Parathyroid adenoma (tissue), 2 donors: ENCODE measurements around the gene C16orf96.

Experiments used
- H2AFZ ChIP-seq: fragments of 300-600 bp; sonication (generic); one replicate; pipeline ENCODE4 v1.7.0; 2017; ENCODE audit warnings: antibody characterized with exemption, mild to moderate bottlenecking
- H3K27ac ChIP-seq: fragments of 300-600 bp; sonication (generic); one replicate; pipeline ENCODE4 v1.7.0; 2017
- H3K27me3 ChIP-seq: fragments of 300-600 bp; sonication (generic); one replicate; pipeline ENCODE4 v1.7.0; 2017; ENCODE audit warnings: low read length; ENCODE audit not compliant: control insufficient read depth, insufficient read depth
- H3K36me3 ChIP-seq: fragments of 300-600 bp; sonication (generic); one replicate; pipeline ENCODE4 v1.7.0; 2017; ENCODE audit warnings: low read length; ENCODE audit not compliant: control insufficient read depth, insufficient read depth
- H3K4me1 ChIP-seq: fragments of 300-600 bp; sonication (generic); one replicate; pipeline ENCODE4 v1.7.0; 2017; ENCODE audit warnings: control low read depth
- H3K4me2 ChIP-seq: fragments of 300-600 bp; sonication (generic); one replicate; pipeline ENCODE4 v1.7.0; 2017; ENCODE audit warnings: low read length
- H3K4me3 ChIP-seq: fragments of 300-600 bp; sonication (generic); one replicate; pipeline ENCODE4 v1.7.0; 2017; ENCODE audit warnings: low read depth, low read length
- H3K79me2 ChIP-seq: fragments of 300-600 bp; sonication (generic); one replicate; pipeline ENCODE4 v1.7.0; 2017; ENCODE audit warnings: control low read depth
- H3K9ac ChIP-seq: fragments of 300-600 bp; sonication (generic); one replicate; pipeline ENCODE4 v1.7.0; 2017; ENCODE audit warnings: mild to moderate bottlenecking
- H3K9me3 ChIP-seq: fragments of 300-600 bp; sonication (generic); one replicate; pipeline ENCODE4 v1.7.0; 2017; ENCODE audit warnings: low read length; ENCODE audit not compliant: control insufficient read depth
- TF ChIP-seq, protein P1 (sequence below): fragments of 300-600 bp; sonication (generic); IDR thresholded peaks from one replicate; pipeline ENCODE4 v1.7.0; 2017; ENCODE audit warnings: antibody characterized with exemption, mild to moderate bottlenecking
- donor health status: primary hyperparathyroidism.

Gene C16orf96

DNA sequence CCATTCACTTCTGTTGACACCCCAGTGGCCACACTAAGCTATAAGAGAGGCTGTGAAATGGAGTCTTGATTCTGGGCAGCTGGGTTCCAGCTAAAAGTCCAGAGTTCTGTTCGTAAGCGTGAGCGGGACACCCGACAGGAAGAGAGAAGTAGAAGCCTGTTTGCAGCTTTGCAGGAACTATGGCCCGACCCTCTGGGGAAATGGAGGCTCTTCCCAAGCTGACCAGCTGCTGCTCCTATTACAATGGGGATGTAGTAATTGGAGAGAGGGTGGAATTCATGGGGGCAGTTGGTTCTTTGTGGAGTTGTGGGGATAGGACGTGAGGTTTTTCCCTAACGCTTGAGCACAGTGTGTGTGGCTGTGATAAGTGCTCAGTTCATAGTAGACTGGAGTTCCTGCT, 30.2 kb downstream of the C16orf96 start:
- Histone ChIP-seq H2AFZ (no peak overlapping the region), H3K27ac (no peak overlapping the region), H3K4me3 (no peak overlapping the region)

DNA sequence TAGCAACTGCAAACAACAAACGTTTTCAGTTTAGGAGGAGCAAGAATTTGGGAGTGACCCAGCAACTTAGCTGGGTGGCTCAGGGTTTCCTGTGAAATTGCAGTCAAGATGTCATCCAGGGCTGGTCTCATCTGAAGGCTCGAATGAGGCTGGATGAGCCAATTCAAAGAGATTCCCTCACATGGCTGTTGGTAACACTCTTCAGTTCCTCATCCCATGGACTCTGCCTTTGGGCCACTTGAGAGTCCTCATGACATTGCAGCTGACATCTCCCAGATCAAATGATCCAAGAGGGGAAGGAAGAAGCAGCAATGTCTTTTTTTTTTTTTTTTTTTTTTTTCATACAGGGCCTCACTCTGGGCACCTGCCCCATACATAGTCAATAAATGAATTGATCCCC, 32.2 kb downstream of the C16orf96 start:
- Histone ChIP-seq H3K27ac (no peak overlapping the region), H3K27me3 (no peaks in the 10 kb centered on the region), H3K9me3 (peaks cover 3% of the 10 kb centered on the region), H3K36me3 (no peaks in the 10 kb centered on the region), H2AFZ (no peak overlapping the region), H3K79me2 (no peaks in the 10 kb centered on the region), H3K4me1 (no peaks in the 10 kb centered on the region), H3K9ac (no peak overlapping the region), H3K4me3 (no peak overlapping the region), H3K4me2 (no peak overlapping the region)
- TF ChIP-seq, protein P1, sequence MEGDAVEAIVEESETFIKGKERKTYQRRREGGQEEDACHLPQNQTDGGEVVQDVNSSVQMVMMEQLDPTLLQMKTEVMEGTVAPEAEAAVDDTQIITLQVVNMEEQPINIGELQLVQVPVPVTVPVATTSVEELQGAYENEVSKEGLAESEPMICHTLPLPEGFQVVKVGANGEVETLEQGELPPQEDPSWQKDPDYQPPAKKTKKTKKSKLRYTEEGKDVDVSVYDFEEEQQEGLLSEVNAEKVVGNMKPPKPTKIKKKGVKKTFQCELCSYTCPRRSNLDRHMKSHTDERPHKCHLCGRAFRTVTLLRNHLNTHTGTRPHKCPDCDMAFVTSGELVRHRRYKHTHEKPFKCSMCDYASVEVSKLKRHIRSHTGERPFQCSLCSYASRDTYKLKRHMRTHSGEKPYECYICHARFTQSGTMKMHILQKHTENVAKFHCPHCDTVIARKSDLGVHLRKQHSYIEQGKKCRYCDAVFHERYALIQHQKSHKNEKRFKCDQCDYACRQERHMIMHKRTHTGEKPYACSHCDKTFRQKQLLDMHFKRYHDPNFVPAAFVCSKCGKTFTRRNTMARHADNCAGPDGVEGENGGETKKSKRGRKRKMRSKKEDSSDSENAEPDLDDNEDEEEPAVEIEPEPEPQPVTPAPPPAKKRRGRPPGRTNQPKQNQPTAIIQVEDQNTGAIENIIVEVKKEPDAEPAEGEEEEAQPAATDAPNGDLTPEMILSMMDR = no peak

More for the DNA sequence above, 30.2 kb downstream of the C16orf96 start:
- no peak overlapping the region for H3K4me2 ChIP-seq
- no peaks in the 10 kb centered on the region for H3K36me3 ChIP-seq
- H3K9me3 ChIP-seq = peaks cover 3% of the 10 kb centered on the region
- TF ChIP-seq, protein P1 = no peak
- no peaks in the 10 kb centered on the region for H3K27me3 ChIP-seq
- H3K9ac ChIP-seq = no peak overlapping the region
- no peaks in the 10 kb centered on the region for H3K79me2 ChIP-seq
- no peaks in the 10 kb centered on the region for H3K4me1 ChIP-seq

DNA sequence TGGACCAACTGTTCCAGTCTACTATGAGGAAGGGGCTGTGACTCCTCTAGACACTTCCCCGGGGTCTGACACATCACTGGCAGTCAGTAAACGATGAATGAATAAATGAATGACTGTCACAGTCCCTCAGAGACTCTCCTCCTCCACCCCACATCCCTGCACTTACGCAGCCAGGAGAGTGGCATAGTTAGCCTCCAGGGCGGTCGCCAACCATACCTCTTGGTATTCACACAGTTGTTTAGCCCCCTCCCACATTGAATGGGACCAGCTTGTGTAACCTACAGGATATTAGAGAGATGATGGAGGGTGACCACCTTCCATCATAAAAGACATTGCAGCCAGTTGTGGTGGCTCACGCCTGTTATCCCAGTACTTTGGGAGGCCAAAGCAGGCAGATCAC, 32.8 kb downstream of the C16orf96 start:
- H2AFZ ChIP-seq = no peak overlapping the region
- peaks cover 3% of the 10 kb centered on the region for H3K9me3 ChIP-seq
- no peak overlapping the region for H3K9ac ChIP-seq
- no peaks in the 10 kb centered on the region for H3K79me2 ChIP-seq
- H3K27ac ChIP-seq = no peak overlapping the region
- no peaks in the 10 kb centered on the region for H3K36me3 ChIP-seq
- no peak overlapping the region for H3K4me3 ChIP-seq
- H3K4me1 ChIP-seq = no peaks in the 10 kb centered on the region
- H3K4me2 ChIP-seq = no peak overlapping the region
- TF ChIP-seq, protein P1 = no peak
- no peaks in the 10 kb centered on the region for H3K27me3 ChIP-seq

DNA sequence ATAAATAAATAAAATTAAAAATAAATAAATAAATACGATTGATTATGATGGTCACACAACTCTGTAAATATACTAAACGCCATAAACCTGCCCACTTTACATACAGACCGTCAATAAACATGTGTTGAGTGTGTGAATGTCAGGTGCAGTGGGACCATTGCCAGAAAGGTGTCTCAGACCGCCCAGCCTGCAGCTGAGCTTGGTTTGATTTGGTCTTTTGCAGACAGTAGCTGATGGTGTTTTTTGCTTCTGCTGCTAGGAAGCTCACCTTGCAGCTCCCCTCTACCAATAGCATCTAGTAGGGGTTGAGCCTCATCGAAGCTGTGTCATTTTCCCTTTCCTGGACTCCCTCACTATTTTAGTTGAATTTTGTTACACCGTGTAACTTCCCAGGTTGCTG, 35.1 kb downstream of the C16orf96 start:
- TF ChIP-seq, protein P1 = no peak
- H3K4me3 ChIP-seq = no peak overlapping the region
- no peak overlapping the region for H3K4me2 ChIP-seq
- no peaks in the 10 kb centered on the region for H3K27me3 ChIP-seq
- H3K9ac ChIP-seq = no peak overlapping the region
- H3K36me3 ChIP-seq = no peaks in the 10 kb centered on the region
- H3K27ac ChIP-seq = no peak overlapping the region
- H3K79me2 ChIP-seq = no peaks in the 10 kb centered on the region
- no peaks in the 10 kb centered on the region for H3K4me1 ChIP-seq
- H2AFZ ChIP-seq = no peak overlapping the region
- H3K9me3 ChIP-seq = peaks cover 3% of the 10 kb centered on the region

DNA sequence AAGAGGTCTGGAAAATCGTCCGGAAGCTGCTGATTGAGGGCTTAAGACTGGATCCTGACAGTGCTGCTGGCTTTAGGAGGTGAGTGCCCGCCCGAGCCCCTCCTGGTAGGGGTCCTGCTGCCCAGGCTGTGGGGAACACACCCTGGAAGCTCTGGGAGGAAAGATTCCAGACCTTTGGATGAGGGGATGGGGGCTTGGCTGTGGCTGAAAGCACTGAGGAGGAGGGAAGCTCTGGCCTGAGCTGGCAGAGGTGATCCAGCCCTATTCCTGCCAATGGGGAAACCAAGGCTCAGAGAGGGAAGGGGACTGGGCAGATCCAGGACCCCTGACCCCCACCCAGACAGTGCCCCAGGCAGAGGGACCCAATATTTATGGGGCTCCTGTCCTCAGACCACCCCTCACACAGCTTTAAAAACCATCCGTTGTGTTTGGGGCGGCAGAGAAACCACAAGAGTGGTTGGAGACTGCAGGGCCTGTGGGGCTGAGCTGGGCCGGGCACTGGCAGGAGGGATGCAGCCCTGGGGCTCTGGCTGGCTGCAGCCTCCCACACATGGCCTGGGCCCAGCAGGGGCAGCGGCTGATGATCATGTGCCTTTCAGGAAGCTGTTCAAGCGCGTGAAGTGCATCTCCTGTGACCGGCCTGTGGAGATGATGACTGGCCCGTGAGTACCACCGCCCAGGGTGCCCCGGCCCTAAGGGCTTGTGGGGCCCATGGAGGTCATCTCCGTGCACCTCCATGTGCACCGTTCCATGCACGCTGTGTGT, 35.7 kb downstream of the C16orf96 start:
- H3K4me1 ChIP-seq = no peaks in the 10 kb centered on the region
- no peak overlapping the region for H3K4me2 ChIP-seq
- no peak overlapping the region for H3K27ac ChIP-seq
- H2AFZ ChIP-seq = no peak overlapping the region
- peaks cover 3% of the 10 kb centered on the region for H3K9me3 ChIP-seq
- TF ChIP-seq, protein P1 = no peak
- no peak overlapping the region for H3K4me3 ChIP-seq
- no peaks in the 10 kb centered on the region for H3K36me3 ChIP-seq
- no peaks in the 10 kb centered on the region for H3K79me2 ChIP-seq
- no peak overlapping the region for H3K9ac ChIP-seq
- no peaks in the 10 kb centered on the region for H3K27me3 ChIP-seq
